Smooth muscle cell (in vitro differentiated cells): ENCODE results near the gene XBP1. TPM values are rescaled to one million over a fixed set of nuclear protein-coding genes. Genes with fewer than 3 reads are reported as not detected.
A peak's percentile ranks its signal among the peaks of the same experiment; 100 is the strongest.

Source experiments
- DNase-seq: peaks from one replicate; lab custom pipeline; 2025; ENCODE audit not compliant: unreplicated experiment; lab: John Stamatoyannopoulos, UW
- H2AFZ ChIP-seq: fragments of 200-600 bp; sonication (generic); 2 replicates; pipeline ENCODE4 v1.6.0; 2016; ENCODE audit warnings: antibody characterized with exemption, low read depth, mild to moderate bottlenecking
- H3F3A ChIP-seq: fragments of 200-600 bp; sonication (generic); 2 replicates; pipeline ENCODE4 v1.6.0; 2017; ENCODE audit warnings: antibody characterized with exemption, low read depth
- H3K27ac ChIP-seq: fragments of 200-600 bp; sonication (generic); 2 replicates; pipeline ENCODE4 v1.5.1; 2016; ENCODE audit warnings: low read depth, mild to moderate bottlenecking
- H3K27me3 ChIP-seq: fragments of 200-600 bp; sonication (generic); 2 replicates; pipeline ENCODE4 v1.6.1; 2016; ENCODE audit warnings: low read depth, mild to moderate bottlenecking
- H3K36me3 ChIP-seq: fragments of 200-600 bp; sonication (generic); 2 replicates; pipeline ENCODE4 v1.5.1; 2016; ENCODE audit warnings: low read depth
- H3K4me1 ChIP-seq: fragments of 200-600 bp; sonication (generic); 2 replicates; pipeline ENCODE4 v1.5.1; 2016; ENCODE audit warnings: low read depth
- H3K4me2 ChIP-seq: fragments of 200-600 bp; sonication (generic); 2 replicates; pipeline ENCODE4 v1.6.0; 2016; ENCODE audit warnings: mild to moderate bottlenecking
- H3K4me3 ChIP-seq: fragments of 200-600 bp; sonication (generic); 2 replicates; pipeline ENCODE4 v1.5.1; 2016; ENCODE audit warnings: mild to moderate bottlenecking
- H3K79me2 ChIP-seq: fragments of 200-600 bp; sonication (generic); 2 replicates; pipeline ENCODE4 v1.6.0; 2016; ENCODE audit warnings: low read depth, mild to moderate bottlenecking
- H3K9ac ChIP-seq: fragments of 200-600 bp; sonication (generic); 2 replicates; pipeline ENCODE4 v1.6.0; 2016; ENCODE audit warnings: low read depth
- H3K9me3 ChIP-seq: fragments of 200-600 bp; sonication (generic); replicated peaks from 2 replicates; pipeline ENCODE4 v1.5.1; 2016; ENCODE audit warnings: low read depth
- H4K20me1 ChIP-seq: fragments of 200-600 bp; sonication (generic); 2 replicates; pipeline ENCODE4 v1.6.0; 2016; ENCODE audit warnings: low read depth
- CTCF ChIP-seq: fragments of 200-600 bp; sonication (generic); IDR thresholded peaks from 2 replicates; pipeline ENCODE4 v1.5.1; 2017; ENCODE audit warnings: borderline replicate concordance, mild to moderate bottlenecking, antibody characterized with exemption; ENCODE audit not compliant: insufficient read depth, poor library complexity, severe bottlenecking
- WGBS: methylation state at CpG from one replicate; pipeline ENCODE4 v1.1.7; 2016; ENCODE audit warnings: low lambda C conversion rate; 5-methylcytosine and 5-hydroxymethylcytosine counted together
- polyA plus RNA-seq: library from polyadenylated mRNA; unstranded; fragments of >200 nt; fragmentation: Nextera tagmentation; extraction: Ambion mirVana; gene quantifications from 2 replicates; pipeline ENCODE4 v1.2.1, GENCODE V29; 2016
- total RNA-seq: library from RNA; depleted of rRNA; stranded (reverse); fragments of >200 nt; gene quantifications from 2 replicates; pipeline ENCODE4 v1.2.3, GENCODE V29; 2014

Gene XBP1
- total and polyA plus RNA-seq, 2 experiments from 2014 or later: 375 to 381 TPM

- TF ChIP-seq CTCF: no peak
- 2% methylated on average over 7 of the region's 7 CpGs for WGBS
- H2AFZ ChIP-seq: no peak overlapping the region
- DNase-seq: no peak
- peaks cover 23% of the 10 kb centered on the region for H3K36me3 ChIP-seq
- peaks cover 51% of the 10 kb centered on the region for H4K20me1 ChIP-seq
- peaks cover 45% of the 10 kb centered on the region for H3F3A ChIP-seq
- H3K9me3 ChIP-seq: no peaks in the 10 kb centered on the region
- H3K4me3 ChIP-seq: peak overlapping the region; percentile 97
- peak overlapping the region; percentile 100 for H3K9ac ChIP-seq
- peak overlapping the region; percentile 88 for H3K4me2 ChIP-seq
- H3K79me2 ChIP-seq: peaks cover 66% of the 10 kb centered on the region
- peak overlapping the region; percentile 99 for H3K27ac ChIP-seq
- peaks cover 12% of the 10 kb centered on the region for H3K4me1 ChIP-seq
- no peaks in the 10 kb centered on the region for H3K27me3 ChIP-seq
Observed at GRCh38 chr22:28798810-28799605, 1.4 kb downstream of the XBP1 start.

DNA sequence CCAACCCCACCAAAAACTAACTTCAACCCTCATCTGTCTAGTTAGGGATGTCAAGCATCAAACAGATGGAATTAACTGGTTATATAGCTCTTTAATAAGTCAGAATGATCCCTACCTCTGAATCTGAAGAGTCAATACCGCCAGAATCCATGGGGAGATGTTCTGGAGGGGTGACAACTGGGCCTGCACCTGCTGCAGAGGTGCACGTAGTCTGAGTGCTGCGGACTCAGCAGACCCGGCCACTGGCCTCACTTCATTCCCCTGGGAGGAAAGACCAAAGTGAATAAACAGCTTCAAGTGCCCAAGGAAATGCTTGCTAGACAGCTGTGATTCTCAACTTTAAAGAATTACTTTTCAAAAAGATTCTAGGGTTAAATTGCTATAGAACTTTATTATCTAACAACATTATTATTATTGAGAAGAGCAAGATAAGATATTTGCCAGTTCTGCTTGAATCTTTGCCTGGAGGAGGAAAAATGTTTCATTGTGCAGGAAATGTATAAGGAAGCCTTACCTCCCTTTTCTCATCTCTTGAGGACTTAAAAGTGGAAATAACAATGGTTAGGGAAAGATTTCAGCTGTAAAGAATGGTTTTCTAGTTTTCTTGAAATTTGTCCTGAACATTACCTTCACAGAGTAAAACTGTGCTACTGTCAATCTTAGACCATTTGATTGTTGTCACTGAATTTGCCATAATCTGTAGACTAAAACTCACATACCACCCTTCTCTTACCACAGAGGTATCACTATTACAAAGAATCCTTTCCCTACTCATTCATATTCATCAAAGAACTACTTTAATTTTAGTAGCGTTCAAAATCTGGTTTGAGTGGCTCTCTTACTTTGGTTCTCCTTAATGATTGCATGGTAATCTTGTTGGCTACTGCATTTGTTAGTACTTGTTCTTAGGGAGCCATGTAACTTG is 4.2 kb downstream of the XBP1 start:
- H3K36me3 ChIP-seq: peaks cover 26% of the 10 kb centered on the region
- no peaks in the 10 kb centered on the region for H3K27me3 ChIP-seq
- WGBS: 97% methylated on average over 5 of the region's 5 CpGs
- TF ChIP-seq CTCF: no peak
- peaks cover 75% of the 10 kb centered on the region for H4K20me1 ChIP-seq
- peak overlapping the region; percentile 99 for H3K27ac ChIP-seq
- peaks cover 55% of the 10 kb centered on the region for H3K79me2 ChIP-seq
- no peaks in the 10 kb centered on the region for H3K9me3 ChIP-seq
- peaks cover 12% of the 10 kb centered on the region for H3K4me1 ChIP-seq
- H3F3A ChIP-seq: peaks cover 62% of the 10 kb centered on the region
- H3K9ac ChIP-seq: no peak overlapping the region
- H3K4me3 ChIP-seq: no peak overlapping the region
- peak overlapping the region; percentile 88 for H3K4me2 ChIP-seq
- H2AFZ ChIP-seq: no peak overlapping the region
- DNase-seq: no peak

DNA sequence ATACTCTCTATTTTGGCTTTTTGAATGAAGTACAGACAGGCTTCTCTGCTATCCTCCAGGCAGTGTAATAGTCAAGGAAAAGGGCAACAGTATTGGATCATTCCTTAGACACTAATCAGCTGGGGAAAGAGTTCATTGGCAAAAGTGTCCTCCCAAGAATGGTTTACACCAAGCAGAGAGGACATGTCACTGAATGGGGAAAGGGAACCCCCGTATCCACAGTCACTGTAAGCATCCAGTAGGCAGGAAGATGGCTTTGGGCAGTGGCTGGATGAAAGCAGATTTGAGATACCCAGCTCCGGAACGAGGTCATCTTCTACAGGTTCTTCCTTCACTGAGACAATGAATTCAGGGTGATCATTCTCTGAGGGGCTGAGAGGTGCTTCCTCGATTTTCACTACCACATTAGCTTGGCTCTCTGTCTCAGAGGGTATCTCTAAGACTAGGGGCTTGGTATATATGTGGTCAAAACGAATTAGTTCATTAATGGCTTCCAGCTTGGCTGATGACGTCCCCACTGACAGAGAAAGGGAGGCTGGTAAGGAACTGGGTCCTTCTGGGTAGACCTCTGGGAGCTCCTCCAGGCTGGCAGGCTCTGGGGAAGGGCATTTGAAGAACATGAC is 5.2 kb downstream of the XBP1 start:
- 93% methylated on average over 6 of the region's 6 CpGs for WGBS
- H3K9me3 ChIP-seq: no peaks in the 10 kb centered on the region
- no peak overlapping the region for H3K4me3 ChIP-seq
- H3K4me2 ChIP-seq: no peak overlapping the region
- no peak for DNase-seq
- peaks cover 67% of the 10 kb centered on the region for H3F3A ChIP-seq
- no peak overlapping the region for H2AFZ ChIP-seq
- H3K27me3 ChIP-seq: no peaks in the 10 kb centered on the region
- peaks cover 12% of the 10 kb centered on the region for H3K4me1 ChIP-seq
- TF ChIP-seq CTCF: no peak
- peaks cover 26% of the 10 kb centered on the region for H3K36me3 ChIP-seq
- peaks cover 75% of the 10 kb centered on the region for H4K20me1 ChIP-seq
- H3K79me2 ChIP-seq: peaks cover 49% of the 10 kb centered on the region
- H3K9ac ChIP-seq: no peak overlapping the region
- H3K27ac ChIP-seq: peak overlapping the region; percentile 7
